Liver (tissue), 9 donors: ENCODE results near the gene EN2. TPM values are rescaled to one million over a fixed set of nuclear protein-coding genes. Genes with fewer than 3 reads are reported as not detected.

Experiments used
- DNase-seq: peaks from one replicate; pipeline ENCODE4 v3.0.0-alpha.2; 2017; ENCODE audit warnings: low spot score
- H3K27ac ChIP-seq, 2 donors: one replicate each; pipeline ENCODE4 v1.7.0; 2013; ENCODE audit warnings: inconsistent platforms in 2 of 2, low read length in 2 of 2, control low read depth in 1 of 2, low read depth in 1 of 2, mild to moderate bottlenecking in 1 of 2
- H3K27me3 ChIP-seq, 4 donors: one replicate each; pipeline versions ENCODE4 v1.6.1 to v1.7.0; 2013; ENCODE audit warnings: low read length in 3 of 4, inconsistent platforms in 1 of 4, mild to moderate bottlenecking in 1 of 4, moderate library complexity in 1 of 4; ENCODE audit not compliant: control insufficient read depth in 4 of 4, insufficient read depth in 4 of 4
- H3K36me3 ChIP-seq, 4 donors: one replicate each; pipeline versions ENCODE4 v1.6.1 to v1.7.0; 2013; ENCODE audit warnings: low read length in 3 of 4, mild to moderate bottlenecking in 3 of 4, low read depth in 1 of 4, moderate library complexity in 1 of 4; ENCODE audit not compliant: control insufficient read depth in 4 of 4, insufficient read depth in 3 of 4
- H3K4me1 ChIP-seq, 4 donors: one replicate each; pipeline versions ENCODE4 v1.6.1 to v1.7.0; 2013; ENCODE audit warnings: low read length in 3 of 4, mild to moderate bottlenecking in 3 of 4, moderate library complexity in 1 of 4; ENCODE audit not compliant: control insufficient read depth in 4 of 4, insufficient read depth in 4 of 4
- H3K4me3 ChIP-seq, 3 donors: one replicate each; pipeline versions ENCODE4 v1.6.1 to v1.7.0; 2013; ENCODE audit warnings: low read length in 3 of 3, control low read depth in 1 of 3, low read depth in 1 of 3, mild to moderate bottlenecking in 1 of 3
- H3K9ac ChIP-seq, 2 donors: one replicate each; pipeline ENCODE4 v1.7.0; 2013; ENCODE audit warnings: low read length in 2 of 2, mild to moderate bottlenecking in 2 of 2, moderate library complexity in 2 of 2, control low read depth in 1 of 2, low read depth in 1 of 2
- H3K9me3 ChIP-seq, 4 donors: one replicate each; pipeline versions ENCODE4 v1.6.1 to v1.7.0; 2013; ENCODE audit warnings: low read length in 3 of 4; ENCODE audit not compliant: control insufficient read depth in 4 of 4
- EGR1 ChIP-seq, 2 donors: IDR thresholded peaks; 2 replicates each; pipeline ENCODE4 v1.6.1; 2016 to 2018; ENCODE audit warnings: antibody characterized with exemption in 2 of 2, low read depth in 2 of 2
- FOXA1 ChIP-seq: IDR thresholded peaks from 2 replicates; pipeline ENCODE4 v1.6.1; 2016; ENCODE audit warnings: antibody characterized with exemption
- FOXA2 ChIP-seq: IDR thresholded peaks from 2 replicates; pipeline ENCODE4 v1.6.1; 2016; ENCODE audit warnings: antibody characterized with exemption
- GABPA ChIP-seq, 2 donors: IDR thresholded peaks in 1 of 2; conservative IDR thresholded peaks in 1 of 2; 2 replicates each; pipeline ENCODE4 v1.6.1; 2016; ENCODE audit warnings: antibody characterized with exemption in 2 of 2, mild to moderate bottlenecking in 1 of 2, moderate library complexity in 1 of 2
- HNF4A ChIP-seq, 2 donors: conservative IDR thresholded peaks; 2 replicates each; pipeline ENCODE4 v1.6.1; 2016; ENCODE audit warnings: antibody characterized with exemption in 2 of 2, mild to moderate bottlenecking in 2 of 2
- HNF4G ChIP-seq: IDR thresholded peaks from 2 replicates; pipeline ENCODE4 v1.6.1; 2016; ENCODE audit warnings: antibody characterized with exemption
- JUND ChIP-seq, 2 donors: IDR thresholded peaks; 2 replicates each; pipeline ENCODE4 v1.6.1; 2016; ENCODE audit warnings: antibody characterized with exemption in 2 of 2
- NR2F2 ChIP-seq: IDR thresholded peaks from 2 replicates; pipeline ENCODE4 v1.6.1; 2016; ENCODE audit warnings: antibody characterized with exemption
- RAD21 ChIP-seq, 2 donors: IDR thresholded peaks; 2 replicates each; pipeline ENCODE4 v1.6.1; 2016; ENCODE audit warnings: antibody characterized with exemption in 2 of 2, mild to moderate bottlenecking in 2 of 2
- RXRA ChIP-seq, 2 donors: IDR thresholded peaks; 2 replicates each; pipeline ENCODE4 v1.6.1; 2017 to 2018; ENCODE audit warnings: antibody characterized with exemption in 2 of 2, mild to moderate bottlenecking in 1 of 2
- SP1 ChIP-seq: IDR thresholded peaks from 2 replicates; pipeline ENCODE4 v1.6.1; 2018; ENCODE audit warnings: antibody characterized with exemption, mild to moderate bottlenecking
- TAF1 ChIP-seq: conservative IDR thresholded peaks from 2 replicates; pipeline ENCODE4 v1.6.1; 2016; ENCODE audit warnings: antibody characterized with exemption, mild to moderate bottlenecking
- YY1 ChIP-seq: IDR thresholded peaks from 2 replicates; pipeline ENCODE4 v1.6.1; 2016; ENCODE audit warnings: antibody characterized with exemption, mild to moderate bottlenecking
- WGBS: extraction: QIAGEN DNeasy Blood & Tissue Kit; methylation state at CpG from one replicate; pipeline ENCODE4 v1.1.7; 2013; 5-methylcytosine and 5-hydroxymethylcytosine counted together
- polyA plus RNA-seq, 2 donors: library from polyadenylated mRNA; stranded (reverse) in 1 of 2; unstranded in 1 of 2; fragments of 200-250 nt in 1 of 2; fragments of >200 nt in 1 of 2; fragmentation: Nextera tagmentation in 1 of 2; extraction: Ambion mirVana in 1 of 2; gene quantifications; one replicate each; pipeline versions ENCODE4 v1.2.1 to v1.2.3, GENCODE V29; 2013 to 2015
- total RNA-seq, 2 donors: library from RNA; depleted of rRNA; stranded (reverse); fragments of >200 nt; gene quantifications; one replicate each; pipeline ENCODE4 v1.2.3, GENCODE V29; 2014
- TF ChIP-seq, protein P1 (sequence below): IDR thresholded peaks from 2 replicates; pipeline ENCODE4 v1.6.1; 2016; ENCODE audit warnings: antibody characterized with exemption
- TF ChIP-seq, protein P2 (sequence below): fragments of 150-350 bp; IDR thresholded peaks from 2 replicates; pipeline ENCODE4 v1.5.1; 2017; ENCODE audit warnings: improper control_type of control experiment, low read depth, low read length; ENCODE audit not compliant: missing input control
- TF ChIP-seq, protein P3 (sequence below): IDR thresholded peaks from 2 replicates; pipeline ENCODE4 v1.6.1; 2016; ENCODE audit warnings: antibody characterized with exemption
- TF ChIP-seq, protein P4 (sequence below): IDR thresholded peaks from 2 replicates; pipeline ENCODE4 v1.6.1; 2016; ENCODE audit warnings: antibody characterized with exemption, mild to moderate bottlenecking
- TF ChIP-seq, protein P5 (sequence below): IDR thresholded peaks from 2 replicates; pipeline ENCODE4 v1.6.1; 2016; ENCODE audit warnings: antibody characterized with exemption
- donor health status: healthy.
- donor health status: healthy.
- donor health status: healthy.
- donor health status: healthy.
- donor health status: healthy.

EN2 gene
- total and polyA plus RNA-seq, 4 donors = under 0.01 TPM; not detected in 3

DNA sequence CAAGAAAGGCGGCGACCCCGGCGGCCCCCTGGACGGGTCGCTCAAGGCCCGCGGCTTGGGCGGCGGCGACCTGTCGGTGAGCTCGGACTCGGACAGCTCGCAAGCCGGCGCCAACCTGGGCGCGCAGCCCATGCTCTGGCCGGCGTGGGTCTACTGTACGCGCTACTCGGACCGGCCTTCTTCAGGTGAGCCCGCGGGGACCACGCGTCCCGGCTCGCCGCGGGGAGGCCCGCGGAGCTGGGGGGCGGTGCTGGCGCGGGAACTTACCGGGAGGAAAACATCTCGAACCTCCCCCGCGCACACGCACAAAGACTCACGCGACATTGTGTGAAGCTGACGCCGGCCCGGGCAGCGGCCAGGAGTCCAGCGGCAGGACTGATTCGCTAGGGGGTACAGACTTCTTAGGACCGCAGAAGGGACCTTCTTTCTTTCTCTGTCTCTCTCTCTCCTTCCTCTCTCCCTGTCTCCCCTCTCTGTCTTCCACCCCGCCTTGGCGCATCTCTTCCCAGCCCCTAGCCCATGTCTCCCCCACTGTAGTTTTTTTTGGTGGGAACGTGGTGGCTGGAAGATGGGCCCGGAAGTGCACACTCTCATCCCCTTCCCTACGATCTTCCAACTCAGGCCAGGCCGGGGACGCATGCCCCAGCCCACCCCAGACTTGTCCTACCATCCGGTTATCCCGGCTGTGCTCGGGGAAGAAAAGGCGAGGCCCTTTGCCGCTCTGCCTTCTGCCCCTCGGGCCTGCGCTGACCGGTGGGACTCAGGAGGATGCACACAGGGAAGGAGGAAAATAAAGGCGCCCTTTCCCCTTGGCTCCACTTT lies 1.2 kb downstream of the EN2 start:
- peaks cover 14 to 55% (median 31%) of the 10 kb centered on the region in 4 donors for H3K27me3 ChIP-seq
- H3K36me3 ChIP-seq = peaks cover 0 to 1% (median 0%) of the 10 kb centered on the region in 4 donors
- H3K9ac ChIP-seq = no peak overlapping the region
- peaks cover 14 to 26% (median 18%) of the 10 kb centered on the region in 4 donors for H3K4me1 ChIP-seq
- TF ChIP-seq RXRA (IDR thresholded peaks at IDR 0.05) = no peak
- TF ChIP-seq FOXA2 = no peak
- TF ChIP-seq, protein P1, sequence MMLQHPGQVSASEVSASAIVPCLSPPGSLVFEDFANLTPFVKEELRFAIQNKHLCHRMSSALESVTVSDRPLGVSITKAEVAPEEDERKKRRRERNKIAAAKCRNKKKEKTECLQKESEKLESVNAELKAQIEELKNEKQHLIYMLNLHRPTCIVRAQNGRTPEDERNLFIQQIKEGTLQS = no peak
- TF ChIP-seq HNF4G = no peak
- no peak for TF ChIP-seq JUND (IDR thresholded peaks at IDR 0.05)
- TF ChIP-seq, protein P2, sequence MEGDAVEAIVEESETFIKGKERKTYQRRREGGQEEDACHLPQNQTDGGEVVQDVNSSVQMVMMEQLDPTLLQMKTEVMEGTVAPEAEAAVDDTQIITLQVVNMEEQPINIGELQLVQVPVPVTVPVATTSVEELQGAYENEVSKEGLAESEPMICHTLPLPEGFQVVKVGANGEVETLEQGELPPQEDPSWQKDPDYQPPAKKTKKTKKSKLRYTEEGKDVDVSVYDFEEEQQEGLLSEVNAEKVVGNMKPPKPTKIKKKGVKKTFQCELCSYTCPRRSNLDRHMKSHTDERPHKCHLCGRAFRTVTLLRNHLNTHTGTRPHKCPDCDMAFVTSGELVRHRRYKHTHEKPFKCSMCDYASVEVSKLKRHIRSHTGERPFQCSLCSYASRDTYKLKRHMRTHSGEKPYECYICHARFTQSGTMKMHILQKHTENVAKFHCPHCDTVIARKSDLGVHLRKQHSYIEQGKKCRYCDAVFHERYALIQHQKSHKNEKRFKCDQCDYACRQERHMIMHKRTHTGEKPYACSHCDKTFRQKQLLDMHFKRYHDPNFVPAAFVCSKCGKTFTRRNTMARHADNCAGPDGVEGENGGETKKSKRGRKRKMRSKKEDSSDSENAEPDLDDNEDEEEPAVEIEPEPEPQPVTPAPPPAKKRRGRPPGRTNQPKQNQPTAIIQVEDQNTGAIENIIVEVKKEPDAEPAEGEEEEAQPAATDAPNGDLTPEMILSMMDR = no peak
- TF ChIP-seq NR2F2 = no peak
- TF ChIP-seq HNF4A (conservative IDR thresholded peaks at IDR 0.05) = no peak
- TF ChIP-seq EGR1 (IDR thresholded peaks at IDR 0.05; ENCODE audit: low read depth in 2 of 2) = no peak
- TF ChIP-seq, protein P3, sequence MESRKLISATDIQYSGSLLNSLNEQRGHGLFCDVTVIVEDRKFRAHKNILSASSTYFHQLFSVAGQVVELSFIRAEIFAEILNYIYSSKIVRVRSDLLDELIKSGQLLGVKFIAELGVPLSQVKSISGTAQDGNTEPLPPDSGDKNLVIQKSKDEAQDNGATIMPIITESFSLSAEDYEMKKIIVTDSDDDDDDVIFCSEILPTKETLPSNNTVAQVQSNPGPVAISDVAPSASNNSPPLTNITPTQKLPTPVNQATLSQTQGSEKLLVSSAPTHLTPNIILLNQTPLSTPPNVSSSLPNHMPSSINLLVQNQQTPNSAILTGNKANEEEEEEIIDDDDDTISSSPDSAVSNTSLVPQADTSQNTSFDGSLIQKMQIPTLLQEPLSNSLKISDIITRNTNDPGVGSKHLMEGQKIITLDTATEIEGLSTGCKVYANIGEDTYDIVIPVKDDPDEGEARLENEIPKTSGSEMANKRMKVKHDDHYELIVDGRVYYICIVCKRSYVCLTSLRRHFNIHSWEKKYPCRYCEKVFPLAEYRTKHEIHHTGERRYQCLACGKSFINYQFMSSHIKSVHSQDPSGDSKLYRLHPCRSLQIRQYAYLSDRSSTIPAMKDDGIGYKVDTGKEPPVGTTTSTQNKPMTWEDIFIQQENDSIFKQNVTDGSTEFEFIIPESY = no peak
- TF ChIP-seq, protein P4, sequence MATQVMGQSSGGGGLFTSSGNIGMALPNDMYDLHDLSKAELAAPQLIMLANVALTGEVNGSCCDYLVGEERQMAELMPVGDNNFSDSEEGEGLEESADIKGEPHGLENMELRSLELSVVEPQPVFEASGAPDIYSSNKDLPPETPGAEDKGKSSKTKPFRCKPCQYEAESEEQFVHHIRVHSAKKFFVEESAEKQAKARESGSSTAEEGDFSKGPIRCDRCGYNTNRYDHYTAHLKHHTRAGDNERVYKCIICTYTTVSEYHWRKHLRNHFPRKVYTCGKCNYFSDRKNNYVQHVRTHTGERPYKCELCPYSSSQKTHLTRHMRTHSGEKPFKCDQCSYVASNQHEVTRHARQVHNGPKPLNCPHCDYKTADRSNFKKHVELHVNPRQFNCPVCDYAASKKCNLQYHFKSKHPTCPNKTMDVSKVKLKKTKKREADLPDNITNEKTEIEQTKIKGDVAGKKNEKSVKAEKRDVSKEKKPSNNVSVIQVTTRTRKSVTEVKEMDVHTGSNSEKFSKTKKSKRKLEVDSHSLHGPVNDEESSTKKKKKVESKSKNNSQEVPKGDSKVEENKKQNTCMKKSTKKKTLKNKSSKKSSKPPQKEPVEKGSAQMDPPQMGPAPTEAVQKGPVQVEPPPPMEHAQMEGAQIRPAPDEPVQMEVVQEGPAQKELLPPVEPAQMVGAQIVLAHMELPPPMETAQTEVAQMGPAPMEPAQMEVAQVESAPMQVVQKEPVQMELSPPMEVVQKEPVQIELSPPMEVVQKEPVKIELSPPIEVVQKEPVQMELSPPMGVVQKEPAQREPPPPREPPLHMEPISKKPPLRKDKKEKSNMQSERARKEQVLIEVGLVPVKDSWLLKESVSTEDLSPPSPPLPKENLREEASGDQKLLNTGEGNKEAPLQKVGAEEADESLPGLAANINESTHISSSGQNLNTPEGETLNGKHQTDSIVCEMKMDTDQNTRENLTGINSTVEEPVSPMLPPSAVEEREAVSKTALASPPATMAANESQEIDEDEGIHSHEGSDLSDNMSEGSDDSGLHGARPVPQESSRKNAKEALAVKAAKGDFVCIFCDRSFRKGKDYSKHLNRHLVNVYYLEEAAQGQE = no peak
- TF ChIP-seq FOXA1 = no peak
- TF ChIP-seq YY1 = no peak
- no peak for TF ChIP-seq SP1
- TF ChIP-seq RAD21 (IDR thresholded peaks at IDR 0.05) = no peak
- TF ChIP-seq GABPA (IDR thresholded peaks at IDR 0.05 in 1 of 2, conservative IDR thresholded peaks at IDR 0.05 in 1 of 2) = no peak
- TF ChIP-seq, protein P5, sequence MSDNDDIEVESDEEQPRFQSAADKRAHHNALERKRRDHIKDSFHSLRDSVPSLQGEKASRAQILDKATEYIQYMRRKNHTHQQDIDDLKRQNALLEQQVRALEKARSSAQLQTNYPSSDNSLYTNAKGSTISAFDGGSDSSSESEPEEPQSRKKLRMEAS = no peak
- no peak for TF ChIP-seq TAF1
- DNase-seq = no peak
- no peaks in the 10 kb centered on the region for H3K9me3 ChIP-seq
- H3K27ac ChIP-seq = no peak overlapping the region
- WGBS = 4% methylated on average over 68 of the region's 68 CpGs
- peak overlapping the region in 1 of 3 donors; percentile 49 for H3K4me3 ChIP-seq
